ENCODE measurements around the gene SLC3A2. TPM values are rescaled to one million over a fixed set of nuclear protein-coding genes. Genes with fewer than 3 reads are reported as not detected.

The SLC3A2 gene
- total and polyA plus RNA-seq, 2 of the 13 experiments (the other 11 are each of a cell fraction or from before 2014, with no cell fraction given): 213 to 226 TPM

DNA sequence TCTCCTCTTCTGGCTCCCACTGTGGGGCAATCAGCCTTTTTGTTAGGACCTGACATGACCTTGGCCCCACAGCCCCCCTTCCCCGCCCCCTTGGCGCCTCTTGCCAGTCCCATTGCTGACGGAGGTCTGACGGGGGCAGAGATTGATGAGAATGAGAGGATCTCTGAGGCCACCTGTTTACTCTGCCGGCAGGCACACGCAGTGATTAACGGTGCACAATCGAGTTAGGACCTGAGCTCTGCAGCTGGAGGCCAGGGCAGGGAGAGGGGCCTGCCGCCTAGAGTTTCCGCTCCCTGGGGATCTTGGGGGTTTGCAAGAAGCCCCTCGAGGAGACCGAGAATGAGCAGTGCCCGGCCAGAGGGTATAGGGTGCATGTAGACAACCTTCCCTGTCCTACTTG, 47.3 kb downstream of the SLC3A2 start (continued):
- TF ChIP-seq EEA1 (CRISPR knock-in tag; IDR thresholded peaks at IDR 0.05; ENCODE audit: borderline replicate concordance): no peak
- TF ChIP-seq TBL1XR1 (IDR thresholded peaks at IDR 0.05; ENCODE audit: borderline replicate concordance, low read length, partially characterized antibody): no peak

DNA sequence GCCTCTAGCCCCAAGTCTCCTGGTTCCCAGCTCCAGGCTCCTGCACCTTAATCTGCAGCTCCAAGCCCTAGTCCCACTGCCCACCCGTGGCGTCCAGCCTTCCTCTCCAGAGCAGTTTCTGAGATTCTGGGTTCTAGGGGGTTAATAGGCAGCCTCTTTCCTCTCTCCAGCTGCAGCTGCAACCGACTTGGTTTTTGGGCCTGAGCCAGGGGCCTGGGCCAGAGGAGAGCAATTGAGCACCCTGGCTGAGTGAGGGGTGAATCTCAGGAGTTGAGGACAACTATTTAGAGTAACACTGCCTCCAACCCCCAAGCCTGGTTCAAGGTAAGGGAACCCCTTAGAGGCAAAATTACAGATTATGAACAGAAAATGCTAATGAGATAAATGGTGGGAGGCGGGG, 49.5 kb downstream of the SLC3A2 start:
- ChIA-PET POLR2A (no interaction called here), CTCF (ENCODE audit: low intra/inter-chr PET ratio, low total read pairs) (no interaction called here)
- no peak overlapping the region for H3K27ac ChIP-seq (ENCODE audit: extremely low read length, insufficient read depth, low read length)
- DNase-seq (ENCODE audit: low spot score) (no peak), ATAC-seq (no peak), FAIRE-seq (no peak)
- no peak overlapping the region for H3K4me2 ChIP-seq (ENCODE audit: low read depth, low read length)
- H3K9me3 ChIP-seq (ENCODE audit: low read length): no peaks in the 10 kb centered on the region
- no peak overlapping the region for H3K4me3 ChIP-seq (replicated peaks in 1 of 3; ENCODE audit: insufficient read depth in 1 of 3, low read depth in 2 of 3, low read length in 3 of 3)
- TF ChIP-seq, protein P1, sequence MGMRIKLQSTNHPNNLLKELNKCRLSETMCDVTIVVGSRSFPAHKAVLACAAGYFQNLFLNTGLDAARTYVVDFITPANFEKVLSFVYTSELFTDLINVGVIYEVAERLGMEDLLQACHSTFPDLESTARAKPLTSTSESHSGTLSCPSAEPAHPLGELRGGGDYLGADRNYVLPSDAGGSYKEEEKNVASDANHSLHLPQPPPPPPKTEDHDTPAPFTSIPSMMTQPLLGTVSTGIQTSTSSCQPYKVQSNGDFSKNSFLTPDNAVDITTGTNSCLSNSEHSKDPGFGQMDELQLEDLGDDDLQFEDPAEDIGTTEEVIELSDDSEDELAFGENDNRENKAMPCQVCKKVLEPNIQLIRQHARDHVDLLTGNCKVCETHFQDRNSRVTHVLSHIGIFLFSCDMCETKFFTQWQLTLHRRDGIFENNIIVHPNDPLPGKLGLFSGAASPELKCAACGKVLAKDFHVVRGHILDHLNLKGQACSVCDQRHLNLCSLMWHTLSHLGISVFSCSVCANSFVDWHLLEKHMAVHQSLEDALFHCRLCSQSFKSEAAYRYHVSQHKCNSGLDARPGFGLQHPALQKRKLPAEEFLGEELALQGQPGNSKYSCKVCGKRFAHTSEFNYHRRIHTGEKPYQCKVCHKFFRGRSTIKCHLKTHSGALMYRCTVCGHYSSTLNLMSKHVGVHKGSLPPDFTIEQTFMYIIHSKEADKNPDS (CRISPR knock-in tag; IDR thresholded peaks at IDR 0.05): no peak
- TF ChIP-seq SP1 (IDR thresholded peaks at IDR 0.05) (no peak), SP1 (CRISPR knock-in tag; IDR thresholded peaks at IDR 0.05) (no peak), ZNF605 (CRISPR knock-in tag; IDR thresholded peaks at IDR 0.05) (no peak), BRCA1 (CRISPR knock-in tag; IDR thresholded peaks at IDR 0.05) (no peak), ZC3H4 (CRISPR knock-in tag; IDR thresholded peaks at IDR 0.05; ENCODE audit: borderline replicate concordance) (no peak), SMAD1 (CRISPR knock-in tag; IDR thresholded peaks at IDR 0.05; ENCODE audit: borderline replicate concordance, low read depth) (no peak), CBFB (CRISPR knock-in tag; IDR thresholded peaks at IDR 0.05) (no peak), POLR2AphosphoS5 (IDR thresholded peaks at IDR 0.05; ENCODE audit: low read depth, low read length) (no peak), ZNF367 (CRISPR knock-in tag; IDR thresholded peaks at IDR 0.05; ENCODE audit: borderline replicate concordance) (no peak)
- no peaks in the 10 kb centered on the region for H3K36me3 ChIP-seq (replicated peaks in 1 of 2; ENCODE audit: control insufficient read depth in 1 of 2, insufficient read depth in 2 of 2, low read length in 2 of 2)
- peaks cover 3 to 20% of the 10 kb centered on the region in 2 experiments; a peak in 4 of 5 replicates for H3K27me3 ChIP-seq (ENCODE audit: control insufficient read depth in 1 of 2, insufficient read depth in 2 of 2, low read length in 2 of 2)
- 0 out of 2 replicates have a peak, but pooled peaks cover 5% of the 10 kb centered on the region for H3K4me1 ChIP-seq (ENCODE audit: insufficient read depth, low read length)
- intact Hi-C loops (cut with micrococcal nuclease; ENCODE audit: unreplicated experiment): no loop called here
- H3K9ac ChIP-seq (ENCODE audit: insufficient read depth, low read depth, low read length): no peak overlapping the region
- H4K20me1 ChIP-seq (ENCODE audit: insufficient read depth, low read length): no peaks in the 10 kb centered on the region
- 11% methylated on average over 3 of the region's 4 CpGs for whole genome bisulfite sequencing (ENCODE audit: low lambda C conversion rate)
- no peak overlapping the region for H2AFZ ChIP-seq (ENCODE audit: low read length)
- H3K79me2 ChIP-seq (ENCODE audit: insufficient read depth, low read length): no peaks in the 10 kb centered on the region
- BruUV-seq (replicated peaks): no TSS peak
- in situ Hi-C loops (cut with HindIII; ENCODE audit: extremely low pct_ligation_motif_present, low pct_unique_long_range_greater_than_20kb): no loop called here
